Measurements from ENCODE around the gene SERPINA10. TPM values are rescaled to one million over a fixed set of nuclear protein-coding genes. Genes with fewer than 3 reads are reported as not detected.
A peak's percentile ranks its signal among the peaks of the same experiment; 100 is the strongest.
"Not testable (repeated sequence)": the region's sequence is repeated elsewhere in the genome, so short reads cannot be mapped to it uniquely, and the experiment has no call there.

The SERPINA10 gene
- total and polyA plus RNA-seq, 2 donors from 2014 or later, result not detected

GRCh38 chr14:94282991-94283723 lies 9.9 kb downstream of the SERPINA10 start:
- H3K36me3 ChIP-seq (ENCODE audit: control insufficient read depth in 2 of 3, insufficient read depth in 3 of 3, low read length in 3 of 3), result no peaks in the 10 kb centered on the region
- H3K9me3 ChIP-seq (ENCODE audit: control insufficient read depth in 2 of 3, insufficient read depth in 1 of 3, low read length in 3 of 3), result no peaks in the 10 kb centered on the region
- no peak overlapping the region for H3K27ac ChIP-seq (ENCODE audit: low read depth in 2 of 2, low read length in 2 of 2)
- no peak overlapping the region for H3K9ac ChIP-seq (ENCODE audit: low read length in 3 of 3)
- TF ChIP-seq CTCF (IDR thresholded peaks at IDR 0.05; ENCODE audit: borderline replicate concordance, extremely low read depth, insufficient read depth), result no peak
- DNase-seq, result no peak
- H3K27me3 ChIP-seq (ENCODE audit: control insufficient read depth, insufficient read depth, low read length), result no peaks in the 10 kb centered on the region
- no peak overlapping the region for H3K4me3 ChIP-seq (ENCODE audit: low read length in 3 of 3)
- no peaks in the 10 kb centered on the region for H3K4me1 ChIP-seq (ENCODE audit: control insufficient read depth in 2 of 3, insufficient read depth in 2 of 3, low read depth in 1 of 3, low read length in 3 of 3)
- FAIRE-seq, result no peak
- intact Hi-C loops (cut with DNase I), result no loop called here

- DNase-seq, result no peak
- no peaks in the 10 kb centered on the region for H3K4me1 ChIP-seq (ENCODE audit: control insufficient read depth in 2 of 3, insufficient read depth in 2 of 3, low read depth in 1 of 3, low read length in 3 of 3)
- H3K27me3 ChIP-seq (ENCODE audit: control insufficient read depth, insufficient read depth, low read length), result no peaks in the 10 kb centered on the region
- no peak for TF ChIP-seq CTCF (IDR thresholded peaks at IDR 0.05; ENCODE audit: borderline replicate concordance, extremely low read depth, insufficient read depth)
- no peaks in the 10 kb centered on the region for H3K36me3 ChIP-seq (ENCODE audit: control insufficient read depth in 2 of 3, insufficient read depth in 3 of 3, low read length in 3 of 3)
- no peak overlapping the region for H3K9ac ChIP-seq (ENCODE audit: low read length in 3 of 3)
- no peak overlapping the region for H3K27ac ChIP-seq (ENCODE audit: low read depth in 2 of 2, low read length in 2 of 2)
- intact Hi-C loops (cut with DNase I), result no loop called here
- no peak overlapping the region for H3K4me3 ChIP-seq (ENCODE audit: low read length in 3 of 3)
- FAIRE-seq, result no peak
- H3K9me3 ChIP-seq (ENCODE audit: control insufficient read depth in 2 of 3, insufficient read depth in 1 of 3, low read length in 3 of 3), result no peaks in the 10 kb centered on the region
These were observed 14.3 kb downstream of the SERPINA10 start for GRCh38 chr14:94278731-94279130.

- DNase-seq, result peak in 2 of 5 donors; percentile 11 to 14
- H3K9ac ChIP-seq (ENCODE audit: low read length in 3 of 3); H3K27ac ChIP-seq (ENCODE audit: low read depth in 2 of 2, low read length in 2 of 2); intact Hi-C loops (cut with DNase I); H3K4me3 ChIP-seq (ENCODE audit: low read length in 3 of 3); H3K4me1 ChIP-seq (ENCODE audit: control insufficient read depth in 2 of 3, insufficient read depth in 2 of 3, low read depth in 1 of 3, low read length in 3 of 3); FAIRE-seq; H3K27me3 ChIP-seq (ENCODE audit: control insufficient read depth, insufficient read depth, low read length); H3K36me3 ChIP-seq (ENCODE audit: control insufficient read depth in 2 of 3, insufficient read depth in 3 of 3, low read length in 3 of 3); H3K9me3 ChIP-seq (ENCODE audit: control insufficient read depth in 2 of 3, insufficient read depth in 1 of 3, low read length in 3 of 3): not testable (repeated sequence)
These were observed 16.0 kb downstream of the SERPINA10 start for GRCh38 chr14:94276898-94277561.

GRCh38 chr14:94269156-94269555 lies 23.9 kb downstream of the SERPINA10 start:
- Histone ChIP-seq H3K9me3 (ENCODE audit: control insufficient read depth in 2 of 3, insufficient read depth in 1 of 3, low read length in 3 of 3) (no peaks in the 10 kb centered on the region), H3K4me3 (ENCODE audit: low read length in 3 of 3) (no peak overlapping the region), H3K9ac (ENCODE audit: low read length in 3 of 3) (no peak overlapping the region), H3K27me3 (ENCODE audit: control insufficient read depth, insufficient read depth, low read length) (no peaks in the 10 kb centered on the region), H3K4me1 (ENCODE audit: control insufficient read depth in 2 of 3, insufficient read depth in 2 of 3, low read depth in 1 of 3, low read length in 3 of 3) (no peaks in the 10 kb centered on the region), H3K27ac (ENCODE audit: low read depth in 2 of 2, low read length in 2 of 2) (no peak overlapping the region), H3K36me3 (ENCODE audit: control insufficient read depth in 2 of 3, insufficient read depth in 3 of 3, low read length in 3 of 3) (no peaks in the 10 kb centered on the region)
- FAIRE-seq (no peak), DNase-seq (no peak)
- intact Hi-C loops (cut with DNase I), result no loop called here
- TF ChIP-seq CTCF (IDR thresholded peaks at IDR 0.05; ENCODE audit: borderline replicate concordance, extremely low read depth, insufficient read depth), result no peak

GRCh38 chr14:94268582-94268981 lies 24.5 kb downstream of the SERPINA10 start:
- FAIRE-seq; H3K27ac ChIP-seq (ENCODE audit: low read depth in 2 of 2, low read length in 2 of 2); H3K9me3 ChIP-seq (ENCODE audit: control insufficient read depth in 2 of 3, insufficient read depth in 1 of 3, low read length in 3 of 3); H3K36me3 ChIP-seq (ENCODE audit: control insufficient read depth in 2 of 3, insufficient read depth in 3 of 3, low read length in 3 of 3); H3K4me3 ChIP-seq (ENCODE audit: low read length in 3 of 3); DNase-seq; H3K9ac ChIP-seq (ENCODE audit: low read length in 3 of 3); intact Hi-C loops (cut with DNase I); H3K27me3 ChIP-seq (ENCODE audit: control insufficient read depth, insufficient read depth, low read length); H3K4me1 ChIP-seq (ENCODE audit: control insufficient read depth in 2 of 3, insufficient read depth in 2 of 3, low read depth in 1 of 3, low read length in 3 of 3): not testable (repeated sequence)

Data from kidney (tissue), 14 donors.